ENCODE data around the gene SPTLC2.

SPTLC2 gene

DNA sequence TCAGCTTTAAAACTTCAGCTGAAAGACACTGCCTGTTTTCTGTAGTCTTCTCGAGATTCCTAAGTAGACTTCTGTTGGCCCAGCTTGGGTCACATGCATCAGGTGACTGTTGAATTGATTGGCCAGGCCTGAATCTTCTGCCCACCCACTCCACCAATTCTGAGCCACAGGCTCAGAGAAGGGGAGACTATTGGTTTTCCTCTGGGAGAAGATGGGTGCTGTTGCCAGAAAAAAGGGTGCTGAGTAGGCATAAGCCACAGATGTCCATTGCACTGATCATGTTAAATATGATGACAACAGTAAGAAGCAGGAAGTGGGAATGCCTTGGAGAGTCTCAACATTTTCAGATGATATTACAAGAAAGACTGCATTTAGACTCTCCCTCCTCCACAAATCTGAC is 6.8 kb upstream of the SPTLC2 start:
- DNase-seq = no peak

DNA sequence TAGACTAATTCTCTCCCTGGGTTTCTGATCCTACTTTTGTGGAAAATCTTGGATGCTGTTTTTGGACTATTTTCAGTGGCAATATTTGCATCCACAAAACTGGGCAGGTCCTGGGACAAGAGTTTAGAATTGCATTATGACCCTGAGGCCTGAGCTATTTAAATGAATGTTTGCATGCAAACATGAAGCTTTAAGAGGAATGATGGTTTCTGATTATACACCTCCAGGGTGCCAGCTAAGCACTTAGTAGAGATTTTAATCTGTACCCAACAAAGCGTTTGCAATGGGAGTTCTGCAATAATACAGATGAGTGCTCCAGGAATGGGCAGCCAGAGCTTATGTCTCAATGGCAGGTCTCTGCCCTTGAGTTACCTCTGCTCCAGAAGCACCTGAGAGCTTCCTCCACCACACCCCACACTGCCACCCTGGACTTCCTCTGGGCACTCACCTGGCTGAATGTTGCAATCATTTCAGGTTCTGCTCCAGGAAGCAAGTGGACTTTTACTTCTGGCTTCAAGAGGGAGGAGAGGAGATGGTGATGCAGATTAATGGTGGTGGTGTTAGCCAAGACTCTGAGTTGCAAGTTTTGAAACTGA is 6.0 kb upstream of the SPTLC2 start:
- DNase-seq = no peak

DNA sequence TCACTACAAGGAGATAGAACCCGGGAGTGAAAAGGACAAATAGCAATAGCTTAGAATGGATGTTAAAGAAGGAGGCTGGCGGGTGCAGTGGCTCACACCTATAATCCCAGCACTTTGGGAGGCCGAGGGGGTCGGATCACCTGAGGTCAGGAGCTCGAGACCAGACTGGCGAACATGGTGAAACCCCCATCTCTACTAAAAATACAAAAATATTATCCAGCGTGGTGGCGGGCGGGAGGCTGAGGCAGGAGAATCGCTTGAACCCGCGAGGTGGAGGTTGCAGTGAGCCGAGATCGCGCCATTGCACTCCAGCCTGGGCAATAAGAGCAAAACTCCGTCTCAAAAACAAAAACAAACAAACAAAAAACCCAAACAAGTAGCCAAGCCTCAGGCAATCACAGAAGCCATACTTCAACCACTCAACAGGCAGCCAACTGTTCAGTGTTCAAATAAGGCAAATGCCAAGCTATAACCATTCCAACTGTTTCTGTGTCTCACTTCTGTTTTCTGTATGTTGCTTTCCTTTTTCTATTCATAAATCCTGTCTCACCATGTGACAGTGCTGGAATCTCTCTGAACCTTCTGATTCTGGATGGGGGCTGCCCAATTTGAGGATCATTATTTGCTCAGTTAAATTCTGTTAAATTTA is 3.9 kb upstream of the SPTLC2 start:
- no peak for DNase-seq

DNA sequence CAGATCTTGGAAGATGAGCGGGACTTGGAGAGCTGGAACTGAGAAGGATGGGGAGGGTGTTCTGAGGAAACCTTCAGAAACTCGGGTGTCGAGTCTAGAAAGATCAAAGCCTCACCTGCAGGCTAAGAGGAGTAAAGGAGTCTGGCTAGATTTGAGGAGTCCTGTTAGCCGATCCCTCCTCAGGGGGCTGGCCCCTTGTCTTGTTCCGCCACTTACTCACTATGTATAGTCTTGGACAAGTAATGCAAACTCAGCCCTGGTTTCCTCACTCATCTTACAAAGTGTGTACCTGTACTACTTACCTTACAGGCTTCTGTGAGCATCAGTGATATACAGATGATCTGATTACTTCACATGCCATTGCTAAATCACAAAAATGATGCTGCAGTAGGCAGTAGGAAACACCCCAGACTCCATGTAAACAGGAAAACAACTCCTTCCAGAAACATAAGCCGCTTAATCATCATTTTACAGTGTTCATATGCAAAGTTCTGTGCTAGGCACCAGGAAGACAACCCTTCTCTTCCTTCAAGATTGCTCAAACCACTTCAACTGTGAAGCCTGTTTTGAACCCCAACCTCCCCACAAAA is 2.0 kb upstream of the SPTLC2 start:
- no peak for DNase-seq

DNA sequence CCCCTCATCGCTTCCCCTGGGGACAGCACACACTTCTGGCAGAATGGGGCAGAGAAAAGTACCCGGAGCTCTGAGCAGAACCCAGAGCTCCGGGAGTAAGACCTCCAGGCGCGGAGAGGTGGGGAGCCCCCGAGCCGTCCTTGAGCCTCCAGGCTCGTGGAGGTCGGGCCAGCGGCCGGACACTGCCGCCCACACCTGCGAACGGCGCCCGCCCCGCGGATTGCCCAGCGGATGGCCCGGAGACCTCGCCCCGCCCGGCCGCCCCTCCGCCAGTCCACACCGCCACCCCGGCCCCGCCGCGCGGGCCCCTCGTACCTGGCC is 344 bp downstream of the SPTLC2 start:
- no peak for DNase-seq

DNA sequence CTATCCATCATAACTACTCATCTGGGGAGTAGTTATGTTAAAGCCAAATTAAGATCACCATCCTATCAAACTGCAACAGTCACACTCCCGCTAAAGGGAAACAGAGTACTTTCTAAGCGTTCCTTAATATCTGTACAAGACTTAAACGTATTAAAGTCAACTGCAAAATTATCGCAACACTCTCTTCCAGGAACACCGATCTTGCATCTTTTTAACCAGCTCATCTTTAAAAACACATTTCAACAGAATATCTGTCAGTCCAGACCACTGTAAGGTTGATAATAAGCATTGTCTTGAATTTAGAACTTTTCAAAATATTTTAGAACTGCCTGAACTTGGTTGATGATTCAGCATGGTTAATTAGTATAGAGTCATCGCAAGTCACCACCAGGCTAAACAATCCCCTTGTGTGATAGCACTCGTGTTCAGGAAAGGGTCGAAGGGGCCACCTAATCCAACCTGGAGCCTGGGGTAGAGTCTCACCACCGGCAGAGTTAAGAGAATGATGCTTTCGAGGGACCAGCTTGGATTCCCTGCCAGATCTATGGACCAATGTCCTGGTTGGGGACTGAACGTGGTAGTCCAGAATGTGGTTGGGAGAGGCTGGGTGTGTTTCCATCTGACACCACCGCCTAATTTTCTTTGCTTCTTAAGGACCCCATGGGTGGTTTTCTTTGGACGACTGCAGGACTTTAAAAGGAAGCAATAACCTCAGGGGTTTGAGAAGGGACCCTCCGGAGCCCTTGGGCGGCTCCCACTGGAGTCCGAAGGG is 890 bp downstream of the SPTLC2 start:
- peak; percentile 47 for DNase-seq

DNA sequence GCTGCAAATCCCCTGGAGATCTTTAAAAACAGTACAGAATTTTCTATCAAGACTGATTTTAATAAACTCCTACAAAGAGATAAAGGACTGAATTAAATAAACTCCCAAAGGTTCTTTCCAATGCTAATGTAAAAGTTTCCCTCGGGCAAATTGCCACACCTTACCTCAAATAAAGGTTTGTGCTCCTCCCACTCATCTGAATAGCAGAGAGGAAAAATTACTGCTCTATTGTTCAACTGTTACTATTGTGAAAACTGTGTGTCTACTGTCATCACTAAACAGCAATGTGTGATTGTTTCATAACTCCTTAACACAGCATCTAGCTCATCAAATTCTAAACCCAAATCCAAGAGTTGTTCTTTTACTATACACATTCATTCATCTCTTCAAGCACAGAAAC is 3.2 kb downstream of the SPTLC2 start:
- no peak for DNase-seq

DNA sequence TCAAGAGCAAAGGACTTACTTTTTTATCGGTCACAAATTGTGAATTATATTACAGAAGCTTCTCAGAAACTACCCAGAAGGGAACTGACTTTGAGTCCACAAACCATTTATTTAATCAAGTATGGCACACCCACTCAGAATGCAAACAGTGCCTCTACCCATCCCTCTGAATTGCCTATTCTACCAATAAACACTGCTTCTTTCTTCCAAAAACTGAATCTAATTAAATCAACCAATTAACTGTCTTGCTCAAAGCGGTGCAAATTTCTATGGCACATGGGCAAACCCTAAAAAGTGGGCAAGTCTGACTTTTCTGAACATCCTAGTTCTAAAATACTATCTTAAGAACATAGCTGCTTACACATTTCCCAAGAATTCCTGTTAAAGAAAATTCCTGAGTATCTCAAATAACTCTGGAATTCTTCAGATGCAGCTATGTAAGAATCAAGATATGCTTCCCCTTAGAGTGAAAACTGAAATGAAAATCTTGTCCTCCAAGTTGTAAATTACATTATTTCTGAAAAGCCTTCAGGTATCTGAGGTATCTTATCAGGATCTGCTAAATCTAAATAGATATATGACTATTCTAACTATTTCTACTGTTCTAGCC is 4.3 kb downstream of the SPTLC2 start:
- peak; percentile 82 for DNase-seq

DNA sequence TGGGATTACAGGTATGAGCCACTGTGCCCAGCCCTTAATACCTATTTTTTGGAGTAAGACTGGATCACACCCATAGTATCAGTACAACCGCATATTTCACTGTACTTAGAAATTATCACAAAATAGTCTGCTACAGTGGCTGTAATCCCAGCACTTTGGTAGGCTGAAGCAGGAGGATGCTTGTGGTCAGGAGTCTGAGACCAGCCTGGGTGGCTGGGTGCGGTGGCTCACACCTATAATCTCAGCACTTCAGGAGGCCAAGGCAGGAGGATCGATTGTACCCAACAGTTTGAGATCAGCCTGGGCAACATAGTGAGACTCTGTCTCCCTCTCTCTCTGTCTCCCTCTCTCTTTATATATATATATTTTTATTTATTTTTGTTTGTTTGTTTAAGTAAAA is 5.9 kb downstream of the SPTLC2 start:
- no peak for DNase-seq

DNA sequence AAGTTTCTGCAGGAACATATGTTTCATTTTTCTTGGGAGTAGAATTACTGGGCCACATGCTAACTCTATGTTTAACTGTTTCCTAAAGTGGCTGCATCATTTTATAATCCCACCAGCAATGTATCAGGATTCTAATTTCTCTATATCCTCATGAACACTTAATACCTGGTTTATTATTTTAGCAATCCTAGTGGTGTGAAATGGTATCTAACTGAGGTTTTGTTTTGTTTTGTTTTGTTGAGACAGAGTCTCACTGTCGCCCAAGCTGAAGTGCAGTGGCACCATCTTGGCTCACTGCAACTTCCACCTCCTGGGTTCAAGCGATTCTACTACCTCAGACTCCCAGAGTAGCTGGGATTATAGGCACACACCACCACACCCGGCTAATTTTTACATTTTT is 6.5 kb downstream of the SPTLC2 start:
- no peak for DNase-seq

DNA sequence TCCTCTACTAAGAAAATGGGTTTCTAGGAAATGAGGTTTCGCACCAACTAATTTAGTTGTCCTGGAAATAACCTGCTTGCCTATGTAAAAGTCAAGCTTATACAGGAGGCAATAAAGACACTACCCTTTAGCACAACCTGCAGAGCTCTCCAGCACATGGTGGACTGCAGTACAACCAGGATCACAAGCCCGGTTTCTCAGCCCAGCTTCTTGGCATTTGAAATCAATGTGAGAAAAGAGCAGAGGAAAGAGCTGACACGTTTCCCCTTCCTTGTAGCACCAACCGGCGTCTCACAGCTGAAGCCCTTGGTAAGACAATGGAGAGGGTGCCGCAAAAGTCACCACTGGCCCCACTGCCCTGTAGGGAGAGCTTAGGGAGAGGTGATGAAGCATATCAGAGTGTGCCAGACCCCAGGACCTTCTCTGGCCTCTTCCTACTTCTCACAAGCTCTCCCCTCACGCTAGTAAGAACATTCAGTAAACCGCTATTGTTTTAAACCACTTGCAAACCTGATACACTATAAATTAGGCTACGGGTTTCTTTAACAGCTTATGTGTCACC is 8.6 kb downstream of the SPTLC2 start:
- DNase-seq = no peak

DNA sequence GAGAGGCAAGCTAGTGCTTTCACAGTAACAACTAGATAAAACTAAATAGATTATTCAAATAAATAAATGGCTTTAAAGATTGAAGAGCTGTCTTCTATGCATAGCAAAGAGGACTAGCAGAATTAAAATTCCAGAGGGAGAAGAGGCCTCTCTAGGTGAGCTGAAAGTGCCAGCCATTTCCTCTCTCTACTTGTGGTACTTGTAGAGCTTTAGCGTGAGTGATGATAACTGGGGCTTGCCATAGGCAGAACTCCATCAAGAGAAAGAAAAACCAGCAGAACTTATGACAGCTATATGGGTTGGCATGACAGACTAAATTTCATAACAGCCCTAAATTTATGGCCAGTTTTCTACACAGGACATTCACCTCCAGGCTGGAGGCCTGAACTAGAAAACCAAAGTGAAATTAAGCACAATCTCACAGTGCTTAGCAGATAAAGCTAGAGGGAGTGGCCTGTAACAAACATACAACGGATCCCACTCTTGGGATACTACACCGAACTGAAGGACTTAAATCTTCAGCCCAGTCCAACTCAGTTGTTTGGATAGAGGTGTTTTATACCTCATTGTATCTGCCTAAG is 11.0 kb downstream of the SPTLC2 start:
- DNase-seq = no peak

DNA sequence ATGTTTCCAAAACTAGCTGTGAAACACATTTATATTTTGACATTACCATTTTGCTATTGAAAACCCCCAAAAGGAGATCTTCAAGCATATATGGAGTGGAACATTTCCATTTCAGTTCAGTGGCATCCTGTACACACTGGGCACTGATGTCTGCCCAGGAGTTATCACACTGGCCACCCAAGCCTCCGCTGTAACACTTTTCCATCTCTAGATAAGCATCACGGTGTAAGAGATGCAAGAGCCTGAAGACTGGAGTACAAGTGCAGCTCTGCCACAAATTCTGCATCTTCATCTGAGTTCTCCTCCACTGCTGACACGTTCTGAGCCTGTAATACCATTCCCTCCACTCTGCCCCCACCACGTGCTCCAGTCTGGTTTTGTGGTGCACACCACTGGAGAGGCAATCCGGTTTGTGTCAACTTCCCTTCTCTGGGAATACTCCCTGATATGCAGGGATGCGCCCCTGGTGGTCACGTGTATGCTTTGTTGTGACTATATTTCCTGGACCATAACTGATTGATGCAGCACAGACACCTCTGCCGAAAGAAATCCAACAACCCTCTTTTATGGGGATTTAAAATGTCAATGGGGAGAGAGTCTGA is 12.7 kb downstream of the SPTLC2 start:
- peak; percentile 48 for DNase-seq

DNA sequence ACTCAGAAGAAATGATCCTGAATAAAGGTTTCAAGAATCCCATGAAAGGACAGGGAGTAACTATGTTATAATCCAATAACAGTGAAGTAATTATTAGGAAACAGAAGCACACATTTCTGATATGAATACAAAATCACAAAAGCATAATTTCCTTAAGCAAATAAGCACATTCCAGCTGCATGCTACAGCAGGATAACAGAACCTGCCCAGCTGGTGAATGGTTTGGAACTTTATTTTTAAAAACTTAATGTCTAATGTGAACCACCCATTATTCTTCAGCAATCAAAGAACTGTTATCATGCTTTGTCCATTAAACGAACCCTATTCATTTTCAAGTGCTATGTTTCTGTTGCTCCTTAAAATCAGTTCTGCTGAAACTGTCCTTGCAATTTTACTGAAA is 13.4 kb downstream of the SPTLC2 start:
- DNase-seq = no peak

DNA sequence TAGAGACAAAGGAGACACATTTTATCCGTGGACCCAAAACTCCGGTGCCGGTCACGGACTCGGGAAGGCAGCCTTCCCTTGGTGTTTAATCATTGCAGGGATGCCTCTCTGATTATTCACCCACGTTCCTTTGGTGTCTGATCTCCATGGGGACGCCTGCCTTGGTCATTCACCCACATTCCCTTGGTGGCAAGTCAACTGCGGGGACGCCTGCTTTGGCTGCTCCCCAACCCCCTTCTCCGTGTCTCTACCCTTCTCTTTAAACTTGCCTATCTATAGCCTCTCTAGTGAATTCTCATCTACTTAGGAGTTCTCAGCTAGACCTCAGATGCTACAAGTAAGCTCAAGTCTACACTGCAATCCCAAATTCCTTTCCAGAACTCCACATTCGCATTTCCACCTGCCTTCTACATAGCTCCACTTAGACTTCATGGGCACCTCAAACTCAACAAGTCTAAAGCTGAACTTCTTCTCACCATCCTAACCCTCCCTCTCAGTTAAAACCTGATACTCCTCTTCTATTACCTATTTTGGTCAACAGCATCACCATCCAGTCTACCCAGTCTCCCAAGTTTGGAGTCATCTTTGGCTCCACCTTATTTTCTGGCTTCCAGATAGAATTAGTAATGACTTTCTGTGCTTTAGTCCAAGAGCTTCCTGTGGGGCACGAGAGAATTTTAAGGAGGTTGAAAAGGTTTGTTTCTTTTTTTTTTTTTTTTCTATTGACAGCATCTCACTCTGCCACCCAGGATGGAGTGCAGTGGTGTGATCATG is 14.4 kb downstream of the SPTLC2 start:
- DNase-seq = peak; percentile 81

DNA sequence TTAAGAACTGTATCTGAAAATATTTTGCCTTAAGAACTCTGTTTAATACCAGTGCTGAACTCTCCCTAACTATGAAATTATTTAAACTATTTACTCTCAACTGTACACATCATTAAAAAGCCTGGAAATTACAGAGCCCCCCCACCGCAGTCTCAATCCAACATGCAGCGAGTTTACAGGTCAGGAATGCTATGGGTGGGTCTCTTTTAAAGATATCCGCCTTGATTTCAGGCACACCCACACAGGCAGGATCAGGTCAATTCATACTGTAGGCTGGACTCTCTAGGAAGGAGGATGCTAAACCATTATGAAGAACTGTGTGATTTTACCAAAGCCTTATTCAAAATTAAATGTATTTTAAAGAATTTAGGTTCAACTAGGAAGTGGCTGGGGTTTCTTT is 16.5 kb downstream of the SPTLC2 start:
- peak; percentile 36 for DNase-seq

DNA sequence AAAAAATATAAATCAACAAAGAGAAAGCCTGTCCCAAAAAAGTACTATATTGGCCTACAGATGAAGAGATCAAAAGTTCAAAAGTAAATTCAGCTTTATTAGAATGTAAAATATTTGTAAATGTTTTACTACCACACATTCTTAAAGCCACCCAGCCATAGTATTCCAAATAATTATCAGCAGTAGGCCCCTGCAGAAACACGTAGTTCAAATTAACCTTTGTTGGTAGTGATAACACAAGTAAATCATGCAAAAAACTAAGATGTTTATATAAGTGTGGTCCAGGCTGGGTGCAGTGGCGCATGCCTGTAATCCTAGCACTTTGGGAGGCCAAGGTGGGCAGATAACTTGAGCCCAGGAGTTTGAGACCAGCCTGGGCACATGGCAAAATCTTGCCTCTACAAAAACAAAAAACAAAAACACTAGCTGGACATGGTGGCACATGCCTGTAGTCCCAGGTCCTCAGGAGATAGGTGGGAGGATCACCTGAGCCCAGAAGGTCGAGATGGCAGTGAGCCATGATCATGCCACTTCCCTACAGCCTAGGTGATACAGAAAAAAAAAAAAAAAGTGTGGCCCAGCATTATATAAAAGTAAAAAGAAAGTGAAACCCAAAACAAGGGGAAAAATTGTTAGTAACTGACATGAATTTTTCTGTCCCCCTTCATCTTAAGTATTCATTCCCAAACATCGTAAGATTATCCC is 17.9 kb downstream of the SPTLC2 start:
- no peak for DNase-seq

DNA sequence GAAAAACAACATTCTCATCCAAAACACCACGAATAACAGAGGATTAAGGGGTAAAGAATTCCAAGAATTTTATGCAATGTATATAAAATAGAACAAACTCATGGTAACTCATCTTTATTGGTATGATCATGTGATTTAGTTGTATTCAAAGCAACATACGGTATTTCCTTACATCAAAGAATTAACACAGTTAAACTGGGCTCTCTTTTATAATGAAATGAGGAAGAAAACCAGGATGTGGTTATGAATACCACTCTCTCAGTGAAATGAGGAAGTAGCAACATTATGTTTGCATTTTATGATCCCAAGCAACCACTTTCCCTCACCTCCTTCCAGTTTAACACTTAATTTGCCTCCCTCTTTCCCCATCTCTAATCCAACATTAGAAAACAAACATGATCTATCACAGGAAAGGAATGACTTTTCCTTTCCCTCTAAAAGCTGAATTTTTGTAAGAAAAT is 22.9 kb downstream of the SPTLC2 start:
- peak; percentile 84 for DNase-seq

DNA sequence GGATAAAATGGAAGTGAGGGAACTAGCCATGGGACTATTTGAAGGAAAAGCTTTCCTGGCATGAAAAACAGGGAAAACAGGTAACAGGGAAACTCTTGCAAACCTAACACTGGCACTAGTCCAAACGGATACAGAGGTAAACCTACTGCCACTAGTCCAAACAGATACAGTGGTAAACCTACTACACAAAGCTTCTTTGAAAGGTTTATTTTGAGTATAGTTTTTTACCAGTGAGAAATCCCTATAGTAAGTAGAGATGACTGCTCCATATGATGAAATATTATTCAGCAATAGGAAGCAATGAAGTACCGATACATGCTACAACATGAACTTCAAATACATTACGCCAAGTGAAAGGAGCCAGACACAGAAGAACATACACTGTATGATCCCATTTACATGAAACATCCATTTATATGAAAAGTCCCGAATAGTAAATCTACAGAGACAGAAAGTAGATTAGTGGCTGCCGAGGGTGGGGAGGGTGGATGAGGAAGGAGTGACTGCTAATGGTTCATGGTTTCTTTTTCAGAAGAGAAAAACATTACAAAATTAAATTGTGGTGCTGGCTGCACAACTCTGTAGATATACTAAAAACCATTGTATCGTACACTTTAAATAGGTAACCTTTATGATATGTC is 25.5 kb downstream of the SPTLC2 start:
- DNase-seq = no peak

DNA sequence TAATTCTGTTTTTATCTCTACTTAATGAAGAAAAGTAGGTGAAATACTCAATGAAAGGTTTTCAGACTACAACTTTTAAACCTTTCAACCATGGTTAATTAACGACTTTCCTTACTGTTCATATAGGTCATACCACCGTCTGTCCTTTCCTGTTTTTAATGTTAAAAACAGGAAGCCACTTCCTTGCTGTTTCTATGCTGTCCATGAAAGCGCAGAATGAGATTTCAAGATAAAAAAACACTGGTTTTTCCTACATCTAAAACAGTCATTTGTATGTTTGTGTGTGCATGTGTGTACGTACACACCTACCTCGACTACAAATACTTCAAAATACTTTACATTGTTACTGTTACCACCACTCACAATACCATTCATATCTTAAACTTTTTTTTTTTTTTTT is 27.3 kb downstream of the SPTLC2 start:
- no peak for DNase-seq
